HAP-1 (cell line): ENCODE measurements around the gene ZFYVE28.

Experiments
- DNase-seq, 2 experiments: peaks; one replicate each; pipeline ENCODE4 v3.0.0-alpha.2; 2016 to 2020; ENCODE audit warnings: low spot score in 2 of 2
- H3K27me3 ChIP-seq: fragments of 250-450 bp; sonication (Bioruptor Pico); 2 replicates; pipeline ENCODE4 v1.5.1; 2020; ENCODE audit warnings: low read depth, mild to moderate bottlenecking, moderate library complexity
- H3K36me3 ChIP-seq: fragments of 250-450 bp; sonication (Bioruptor Pico); replicated peaks from 2 replicates; pipeline ENCODE4 v1.5.1; 2020; ENCODE audit warnings: mild to moderate bottlenecking
- H3K4me1 ChIP-seq: fragments of 250-450 bp; sonication (Bioruptor Pico); 2 replicates; pipeline ENCODE4 v1.5.1; 2020; ENCODE audit warnings: mild to moderate bottlenecking
- H3K4me3 ChIP-seq: fragments of 250-450 bp; sonication (Bioruptor Pico); 2 replicates; pipeline ENCODE4 v1.5.1; 2020; ENCODE audit warnings: mild to moderate bottlenecking, moderate library complexity
- H3K9me3 ChIP-seq: fragments of 250-450 bp; sonication (Bioruptor Pico); 2 replicates; pipeline ENCODE4 v1.5.1; 2020; ENCODE audit warnings: mild to moderate bottlenecking, moderate library complexity
- in situ Hi-C: fragments of 300-500 bp; cut with MboI; formaldehyde crosslinking; loops from 3 replicates; pipeline ENCODE4 v1.14.3; 2020; ENCODE audit warnings: low sequenced_read_pairs, inconsistent platforms, mixed read lengths

The ZFYVE28 gene

DNA sequence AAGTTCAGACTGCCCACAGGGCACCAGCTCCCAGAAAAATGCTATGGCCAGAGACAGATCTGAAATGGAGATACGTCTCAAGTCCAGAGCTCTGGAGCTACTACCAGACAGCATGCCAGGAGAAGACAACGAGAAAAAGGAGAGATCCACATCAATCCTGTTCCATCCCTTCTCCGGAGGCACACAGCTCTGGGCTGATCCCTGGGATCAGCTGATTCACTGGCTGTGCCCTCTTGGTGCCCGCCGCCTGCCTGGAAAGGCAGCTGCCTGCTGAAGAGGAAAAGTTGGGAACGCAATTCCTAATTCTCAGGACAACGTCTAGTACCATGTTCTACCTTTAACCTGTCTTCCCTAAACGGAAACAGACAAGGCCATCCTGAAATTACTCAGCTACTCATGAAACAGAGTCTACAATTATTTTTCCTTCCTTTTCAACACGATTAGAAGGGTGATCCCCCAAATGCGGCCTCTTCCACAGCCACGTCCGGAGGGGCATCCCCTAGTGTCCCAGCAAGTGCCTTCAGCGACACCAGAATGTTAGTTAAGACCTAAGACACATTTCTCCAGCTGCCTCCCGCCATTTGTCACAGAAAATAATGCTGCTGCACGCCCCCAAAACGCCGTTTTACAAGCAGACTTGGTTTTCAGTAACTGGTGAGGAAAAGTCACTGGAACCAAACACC lies 2.4 kb downstream of the ZFYVE28 start:
- DNase-seq: no peak
- peak overlapping the region; percentile 31; the same call in 1 of the 2 replicates for H3K4me3 ChIP-seq
- H3K4me1 ChIP-seq: peaks cover 7% of the 10 kb centered on the region
- H3K27me3 ChIP-seq: peaks cover 44% of the 10 kb centered on the region
- H3K36me3 ChIP-seq: no peaks in the 10 kb centered on the region
- in situ Hi-C loops: no loop called here
- no peaks in the 10 kb centered on the region for H3K9me3 ChIP-seq

DNA sequence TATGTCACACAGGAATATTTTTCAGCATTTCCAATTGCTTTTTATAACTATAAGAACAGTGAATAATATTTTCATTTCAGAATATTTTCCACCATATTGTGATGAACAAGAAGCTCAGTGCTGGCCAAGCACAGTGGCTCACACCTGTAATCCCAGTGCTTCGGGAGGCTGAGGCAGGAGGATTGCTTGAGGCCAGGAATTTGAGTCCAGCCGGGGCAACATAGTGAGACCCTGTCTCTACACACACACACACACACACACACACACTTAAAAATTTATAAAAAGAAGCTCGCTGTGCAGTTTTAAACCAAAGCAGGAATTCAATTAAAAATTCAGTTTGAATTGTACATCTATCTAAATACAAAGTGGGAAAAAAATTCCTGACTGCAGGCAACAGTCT lies 3.2 kb downstream of the ZFYVE28 start:
- no peaks in the 10 kb centered on the region for H3K9me3 ChIP-seq
- H3K4me3 ChIP-seq: no peak overlapping the region
- H3K4me1 ChIP-seq: peaks cover 10% of the 10 kb centered on the region
- in situ Hi-C loops: no loop called here
- H3K27me3 ChIP-seq: peaks cover 36% of the 10 kb centered on the region
- DNase-seq: no peak
- H3K36me3 ChIP-seq: no peaks in the 10 kb centered on the region

DNA sequence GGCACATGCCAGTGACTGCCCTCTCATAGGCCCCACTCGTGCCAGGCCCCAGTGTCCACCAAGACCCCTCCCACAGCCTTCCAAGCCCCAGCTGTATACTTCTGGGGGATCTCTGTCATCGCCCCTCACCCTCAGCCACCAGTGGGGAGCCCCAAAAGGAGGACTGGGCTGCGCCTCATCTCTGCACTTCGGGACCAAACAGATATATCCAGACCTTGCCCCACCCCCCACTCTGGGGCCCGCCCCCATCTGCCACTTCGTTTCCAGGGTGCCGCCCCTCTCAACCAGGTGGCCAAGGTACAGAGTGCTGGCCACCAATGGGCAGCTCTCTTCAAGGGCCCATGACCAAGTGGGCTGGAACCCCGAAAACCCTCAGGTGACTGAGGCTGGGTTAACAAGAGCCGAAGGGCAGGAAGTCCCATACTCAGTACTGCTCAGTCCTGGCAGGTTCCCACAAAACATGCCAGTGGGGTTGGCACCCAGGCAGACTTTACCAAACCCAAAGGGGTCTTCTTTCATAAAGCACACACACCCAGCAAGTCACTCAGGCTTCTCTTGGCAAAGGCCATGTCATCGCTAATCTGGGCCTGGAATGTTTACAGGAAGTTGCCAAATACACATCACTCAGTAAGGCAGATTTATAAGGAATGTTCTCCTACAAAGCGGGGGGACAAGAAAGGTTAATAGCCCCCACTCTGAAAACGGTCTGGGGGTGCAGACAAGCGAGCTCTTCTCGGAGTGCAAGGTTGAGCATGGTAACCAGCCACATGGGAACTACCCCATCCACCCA lies 4.4 kb downstream of the ZFYVE28 start:
- H3K4me1 ChIP-seq: peaks cover 10% of the 10 kb centered on the region
- DNase-seq: no peak
- in situ Hi-C loops: no loop called here
- peaks cover 24% of the 10 kb centered on the region for H3K27me3 ChIP-seq
- no peaks in the 10 kb centered on the region for H3K9me3 ChIP-seq
- no peaks in the 10 kb centered on the region for H3K36me3 ChIP-seq
- H3K4me3 ChIP-seq: no peak overlapping the region

DNA sequence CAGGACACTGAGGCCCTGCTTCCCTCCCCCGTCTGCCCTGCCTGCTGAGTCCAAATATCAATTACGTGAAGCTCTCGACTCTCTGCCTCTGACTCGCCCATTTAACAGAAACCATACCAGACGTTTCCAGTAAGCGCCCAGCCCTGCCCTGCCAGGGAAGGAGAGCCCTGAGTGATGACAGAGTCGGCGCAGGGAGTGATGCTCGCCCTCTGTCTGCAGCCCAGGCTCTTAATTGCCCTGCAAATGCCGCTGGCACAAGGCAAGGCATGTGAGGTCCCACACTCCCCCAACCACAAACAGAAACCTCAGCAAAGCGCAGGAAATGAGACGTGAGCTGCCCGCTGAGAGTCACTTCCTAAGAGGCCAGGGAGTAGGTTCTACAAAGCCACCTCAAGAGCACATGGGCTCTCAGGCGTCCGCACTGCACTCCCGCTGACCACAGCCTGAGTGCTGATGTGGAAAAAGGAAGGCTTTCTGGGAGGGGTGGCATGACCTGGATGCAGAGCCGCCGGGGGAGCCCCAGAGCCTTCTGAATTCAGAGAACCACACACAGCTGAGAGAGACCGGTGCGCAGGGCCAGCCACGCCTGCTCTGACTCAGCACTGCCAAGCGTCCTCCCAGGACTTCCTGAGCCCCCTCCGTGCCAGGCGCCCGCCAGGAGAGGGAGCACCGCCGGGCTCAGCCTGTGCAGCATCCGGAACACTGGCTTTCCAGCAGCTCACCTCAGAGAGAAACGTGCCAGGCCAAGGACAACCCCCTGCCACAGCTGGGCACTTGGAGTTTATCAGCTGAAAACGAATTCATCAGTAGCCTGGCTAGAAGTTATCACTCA lies 5.3 kb downstream of the ZFYVE28 start:
- H3K4me3 ChIP-seq: no peak overlapping the region
- H3K27me3 ChIP-seq: peaks cover 22% of the 10 kb centered on the region
- in situ Hi-C loops: no loop called here
- H3K4me1 ChIP-seq: peaks cover 10% of the 10 kb centered on the region
- no peaks in the 10 kb centered on the region for H3K9me3 ChIP-seq
- no peak for DNase-seq
- H3K36me3 ChIP-seq: no peaks in the 10 kb centered on the region

DNA sequence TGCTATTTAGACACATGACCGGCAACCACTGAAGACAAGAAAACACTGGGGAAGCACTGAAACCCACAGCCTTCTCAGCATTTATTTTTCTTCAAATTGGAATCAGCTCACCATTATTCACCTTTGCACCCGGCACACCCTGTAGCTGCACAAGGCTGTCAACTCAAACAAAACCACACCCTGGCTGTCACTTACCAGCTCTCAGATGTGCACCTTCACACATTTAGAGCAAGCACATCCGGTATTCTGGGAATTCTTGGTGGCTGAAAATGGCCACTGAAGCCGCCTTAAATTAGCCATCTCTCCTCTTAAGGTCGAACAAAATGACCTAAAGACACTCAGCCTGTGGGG lies 5.9 kb downstream of the ZFYVE28 start:
- Histone ChIP-seq H3K4me3 (no peak overlapping the region), H3K4me1 (peaks cover 10% of the 10 kb centered on the region), H3K36me3 (no peaks in the 10 kb centered on the region), H3K9me3 (no peaks in the 10 kb centered on the region), H3K27me3 (peaks cover 16% of the 10 kb centered on the region)
- DNase-seq: no peak
- in situ Hi-C loops: no loop called here

DNA sequence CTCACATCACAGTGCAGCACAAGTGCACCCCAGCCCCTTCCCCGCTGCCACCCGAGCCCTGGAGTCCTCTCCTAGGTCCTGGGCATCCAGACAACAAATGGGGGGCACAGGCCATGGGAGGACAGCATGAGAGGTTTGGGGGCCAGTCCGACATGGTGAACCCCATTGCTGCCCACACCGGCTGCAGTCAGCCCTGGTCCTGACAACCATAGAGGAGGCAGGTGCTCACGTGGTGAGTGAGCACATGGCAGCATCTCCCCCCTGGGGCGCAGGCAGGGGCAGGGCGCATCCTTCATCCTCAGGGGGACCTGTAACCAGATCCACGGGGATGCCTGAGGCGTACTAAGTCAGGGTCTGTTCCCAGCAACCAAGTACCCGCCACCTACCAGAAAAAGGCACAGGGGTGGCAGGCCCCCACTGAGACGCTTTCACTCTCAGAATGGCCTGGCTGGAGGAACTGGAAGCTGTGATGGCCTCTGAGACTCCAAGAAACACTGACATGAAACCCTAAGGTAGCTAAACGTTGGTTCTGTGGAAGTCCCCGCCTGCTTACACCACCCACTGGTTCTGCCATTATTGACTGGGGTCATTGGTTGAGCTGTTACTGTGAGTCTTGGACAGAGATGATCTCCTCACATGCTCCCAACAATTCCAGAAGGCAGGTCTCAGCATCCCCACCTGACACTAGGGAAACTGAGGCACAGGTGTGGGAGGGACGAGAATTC lies 6.5 kb downstream of the ZFYVE28 start:
- H3K27me3 ChIP-seq: peaks cover 13% of the 10 kb centered on the region
- H3K9me3 ChIP-seq: no peaks in the 10 kb centered on the region
- peaks cover 10% of the 10 kb centered on the region for H3K4me1 ChIP-seq
- in situ Hi-C loops: no loop called here
- no peaks in the 10 kb centered on the region for H3K36me3 ChIP-seq
- DNase-seq: no peak
- no peak overlapping the region for H3K4me3 ChIP-seq

DNA sequence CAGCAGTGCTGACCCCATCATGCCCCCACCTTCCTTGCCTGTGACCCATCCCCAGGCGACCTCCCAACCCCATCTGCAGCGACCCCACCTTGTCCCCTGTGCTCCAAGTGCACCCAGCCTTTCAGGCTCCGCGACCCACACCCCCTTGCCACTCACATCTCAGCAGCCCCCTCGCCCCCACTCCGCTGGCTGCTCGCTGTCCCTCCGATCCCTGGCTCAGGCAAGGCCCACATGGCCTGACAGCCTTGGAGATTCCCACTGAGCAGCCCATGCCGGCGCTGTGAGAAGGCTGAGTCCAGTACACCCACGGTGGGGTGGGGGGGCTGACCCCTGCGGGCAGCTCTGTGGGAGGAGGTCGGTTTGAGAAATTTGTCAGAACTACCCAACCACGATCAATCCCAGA lies 9.1 kb downstream of the ZFYVE28 start:
- DNase-seq: no peak
- in situ Hi-C loops: no loop called here
- Histone ChIP-seq H3K4me1 (peaks cover 10% of the 10 kb centered on the region), H3K27me3 (no peaks in the 10 kb centered on the region), H3K36me3 (no peaks in the 10 kb centered on the region), H3K4me3 (no peak overlapping the region), H3K9me3 (no peaks in the 10 kb centered on the region)

DNA sequence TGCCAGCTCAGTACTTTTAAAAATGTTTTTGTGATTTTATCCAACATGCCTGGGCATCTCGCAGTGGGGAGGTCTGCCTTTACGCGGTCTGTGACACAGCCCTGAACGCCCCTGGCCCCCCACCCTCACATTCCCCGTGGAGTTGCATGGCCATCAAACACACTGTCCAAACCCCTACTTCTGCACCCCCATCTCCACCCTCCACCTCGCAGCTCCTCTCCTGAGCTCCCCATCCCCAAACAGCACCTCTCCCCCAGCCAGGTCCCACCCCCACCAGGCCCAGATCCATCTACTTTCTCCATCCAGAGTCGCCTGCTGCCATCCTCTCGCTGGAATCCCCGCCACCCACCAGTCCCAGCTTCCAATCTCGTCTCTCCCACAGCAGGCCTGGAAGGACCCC lies 9.5 kb downstream of the ZFYVE28 start:
- peaks cover 10% of the 10 kb centered on the region for H3K4me1 ChIP-seq
- no peaks in the 10 kb centered on the region for H3K27me3 ChIP-seq
- no peak overlapping the region for H3K4me3 ChIP-seq
- H3K9me3 ChIP-seq: no peaks in the 10 kb centered on the region
- no peak for DNase-seq
- H3K36me3 ChIP-seq: no peaks in the 10 kb centered on the region
- in situ Hi-C loops: no loop called here

DNA sequence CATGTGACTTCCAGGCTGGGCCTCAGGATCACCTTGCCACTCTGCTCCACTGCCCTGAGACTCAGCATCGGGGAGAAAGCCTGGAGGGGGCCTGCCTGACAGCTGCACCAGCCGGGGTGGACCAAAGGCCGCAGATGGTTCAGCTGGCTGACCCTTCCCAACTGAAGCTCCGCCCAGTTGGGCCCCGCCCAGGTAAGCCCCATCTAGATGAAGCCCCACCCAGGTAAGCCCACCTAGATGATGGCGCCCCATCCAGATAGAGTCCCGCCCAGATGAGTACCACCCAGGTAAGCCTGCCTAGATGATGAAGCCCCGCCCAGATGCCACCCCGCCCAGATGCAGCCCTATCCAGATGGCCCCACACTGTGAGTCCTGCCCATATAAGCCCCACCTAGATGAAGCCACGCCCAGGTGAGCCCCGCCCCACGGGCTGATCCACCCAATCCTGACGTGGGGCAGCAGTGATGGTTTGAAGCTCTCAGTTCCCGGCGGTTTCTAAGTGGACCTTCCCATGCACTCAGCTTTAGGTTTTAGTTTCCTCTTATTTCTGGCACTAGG lies 10.0 kb downstream of the ZFYVE28 start:
- Histone ChIP-seq H3K27me3 (no peaks in the 10 kb centered on the region), H3K36me3 (no peaks in the 10 kb centered on the region), H3K9me3 (no peaks in the 10 kb centered on the region), H3K4me1 (peaks cover 10% of the 10 kb centered on the region), H3K4me3 (no peak overlapping the region)
- in situ Hi-C loops: no loop called here
- peak in 1 of 2 experiments; percentile 62 for DNase-seq

DNA sequence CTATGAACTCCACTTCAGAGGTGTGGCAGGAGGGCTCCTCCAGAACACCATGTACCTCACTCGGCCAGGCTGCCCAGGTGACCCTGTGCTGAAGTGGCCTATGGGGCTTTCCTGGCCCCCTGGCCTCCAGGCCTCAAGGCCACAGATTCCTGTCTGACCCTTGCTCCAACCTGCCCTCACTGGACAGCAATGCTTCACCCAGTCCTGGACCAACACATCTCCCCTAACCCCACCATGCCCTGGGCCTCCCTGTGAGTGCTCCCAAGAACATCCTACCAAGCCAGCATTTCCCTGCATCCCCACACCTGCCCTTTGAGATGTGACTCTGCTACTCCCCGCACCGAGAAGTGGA lies 10.5 kb downstream of the ZFYVE28 start:
- no peaks in the 10 kb centered on the region for H3K9me3 ChIP-seq
- in situ Hi-C loops: no loop called here
- no peak for DNase-seq
- H3K36me3 ChIP-seq: no peaks in the 10 kb centered on the region
- no peaks in the 10 kb centered on the region for H3K27me3 ChIP-seq
- H3K4me3 ChIP-seq: no peak overlapping the region
- H3K4me1 ChIP-seq: peaks cover 10% of the 10 kb centered on the region

DNA sequence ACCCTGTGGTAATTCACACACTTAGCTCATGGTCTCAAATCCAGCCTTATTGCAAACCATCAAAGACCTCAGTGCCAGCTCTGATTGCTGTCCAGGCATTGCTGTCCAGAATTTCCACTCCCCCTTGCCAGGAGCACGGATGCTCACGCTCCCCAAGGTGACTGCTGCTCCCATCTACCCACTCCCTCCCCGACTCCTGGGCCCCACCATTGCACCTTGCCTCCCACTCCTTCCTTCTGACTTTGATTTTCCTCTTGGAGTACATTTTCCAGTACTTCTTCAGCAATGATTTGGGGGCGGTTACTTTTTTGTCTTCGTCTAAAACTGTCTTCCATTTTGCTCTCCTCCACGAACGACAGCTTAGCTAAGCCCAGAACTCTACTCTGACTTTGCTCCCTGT lies 11.5 kb downstream of the ZFYVE28 start:
- no peaks in the 10 kb centered on the region for H3K9me3 ChIP-seq
- H3K36me3 ChIP-seq: no peaks in the 10 kb centered on the region
- H3K4me1 ChIP-seq: peaks cover 15% of the 10 kb centered on the region
- no peak for DNase-seq
- in situ Hi-C loops: no loop called here
- no peak overlapping the region for H3K4me3 ChIP-seq
- H3K27me3 ChIP-seq: no peaks in the 10 kb centered on the region

DNA sequence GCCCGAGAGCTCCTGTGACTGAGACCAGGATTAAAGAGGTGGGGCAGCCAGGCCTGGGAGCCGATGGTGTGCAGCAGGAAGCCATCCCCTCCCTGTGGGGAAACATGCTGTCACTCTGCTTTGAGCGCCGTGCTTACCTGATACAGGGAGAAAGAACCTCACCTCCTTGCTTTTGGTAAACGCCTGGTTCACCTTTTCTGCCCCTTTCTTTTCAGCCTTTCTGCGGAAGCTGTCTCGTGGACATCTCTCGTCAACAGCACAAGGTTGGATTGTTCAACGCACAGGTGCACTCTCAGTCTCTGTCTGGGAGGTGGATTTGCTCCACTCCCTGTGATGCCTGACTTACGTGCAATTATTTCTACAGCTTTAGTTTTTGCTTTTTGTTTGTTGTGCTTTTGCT lies 12.0 kb downstream of the ZFYVE28 start:
- Histone ChIP-seq H3K27me3 (no peaks in the 10 kb centered on the region), H3K4me3 (no peak overlapping the region), H3K9me3 (no peaks in the 10 kb centered on the region), H3K4me1 (peaks cover 15% of the 10 kb centered on the region), H3K36me3 (no peaks in the 10 kb centered on the region)
- in situ Hi-C loops: no loop called here
- DNase-seq: no peak

DNA sequence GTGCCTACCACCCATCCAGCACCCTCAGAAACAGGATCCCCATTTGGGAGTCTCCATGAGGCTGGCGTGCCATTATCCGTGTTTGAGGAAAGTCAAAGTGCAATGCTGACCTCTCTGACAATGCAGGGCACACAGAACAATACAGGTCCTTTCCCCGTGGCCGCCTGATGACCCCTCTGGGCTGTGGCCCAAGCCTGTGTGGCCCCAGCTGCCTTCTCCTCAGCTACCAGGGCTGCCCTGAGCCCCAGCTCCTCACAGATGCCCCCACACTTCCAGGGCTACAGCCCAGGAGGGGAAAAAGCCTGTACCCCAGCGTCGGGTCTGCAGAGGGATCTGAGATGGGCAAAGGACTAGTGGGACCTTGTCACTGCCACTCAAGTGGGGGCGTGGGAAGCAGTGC lies 15.5 kb downstream of the ZFYVE28 start:
- no peaks in the 10 kb centered on the region for H3K27me3 ChIP-seq
- H3K9me3 ChIP-seq: no peaks in the 10 kb centered on the region
- no peak for DNase-seq
- peaks cover 9% of the 10 kb centered on the region for H3K4me1 ChIP-seq
- no peaks in the 10 kb centered on the region for H3K36me3 ChIP-seq
- H3K4me3 ChIP-seq: no peak overlapping the region
- in situ Hi-C loops: no loop called here
